ENCODE measurements around the gene ECD.

DNA sequence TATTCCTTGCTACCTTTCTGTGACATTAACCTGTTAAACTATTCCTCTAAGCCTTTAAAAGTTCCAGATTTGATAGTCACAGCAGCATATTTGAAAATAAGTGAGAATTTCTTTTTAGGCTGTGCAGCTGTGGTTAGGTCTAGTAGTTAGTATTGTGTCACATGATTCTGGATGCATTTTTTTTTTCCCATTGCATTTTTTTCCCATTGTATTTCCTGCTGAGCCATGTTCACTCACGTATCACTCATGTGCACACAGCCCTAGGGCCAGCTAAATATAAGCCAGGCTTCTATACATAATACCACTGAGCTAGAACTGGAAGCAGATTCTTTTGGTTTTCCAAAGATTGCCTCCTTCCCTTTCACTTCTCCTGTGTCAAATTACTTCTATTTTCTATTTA, 41.9 kb upstream of the ECD start:
- no peak for TF ChIP-seq CTCF (IDR thresholded peaks at IDR 0.05)
- no peak for TF ChIP-seq POLR2A (IDR thresholded peaks at IDR 0.05)
- TF ChIP-seq POLR2AphosphoS5 (IDR thresholded peaks at IDR 0.05), result no peak
- no peak for TF ChIP-seq EP300 (IDR thresholded peaks at IDR 0.05; ENCODE audit: low read depth)
